Measurements from ENCODE around the gene KREMEN1. TPM values are rescaled to one million over a fixed set of nuclear protein-coding genes. Genes with fewer than 3 reads are reported as not detected.
"Not testable (repeated sequence)": the region's sequence is repeated elsewhere in the genome, so short reads cannot be mapped to it uniquely, and the experiment has no call there.

KREMEN1 gene
- total and polyA plus RNA-seq, 2 donors (not counting 1 experiment from before 2014, with no cell fraction given), result 0.01 TPM; not detected in 1

GRCh38 chr22:29117799-29118477 is 45.1 kb downstream of the KREMEN1 start:
- ChIA-PET POLR2A (no interaction called here), CTCF (no interaction called here)
- Histone ChIP-seq H3K4me3 (ENCODE audit: control extremely low read depth in 1 of 5, extremely low read depth in 1 of 5, insufficient read depth in 1 of 5, low read depth in 2 of 5, low read length in 4 of 5) (no peak overlapping the region), H3K4me1 (ENCODE audit: control insufficient read depth in 2 of 2, insufficient read depth in 2 of 2, low read length in 2 of 2) (no peaks in the 10 kb centered on the region), H3K36me3 (replicated peaks in 1 of 2; ENCODE audit: control extremely low read depth in 1 of 2, control insufficient read depth in 1 of 2, extremely low read depth in 1 of 2, insufficient read depth in 2 of 2, low read length in 1 of 2) (no peaks in the 10 kb centered on the region), H4K20me1 (ENCODE audit: control insufficient read depth, insufficient read depth, low read length, poor library complexity, severe bottlenecking) (no peaks in the 10 kb centered on the region), H3K27me3 (replicated peaks in 1 of 4; ENCODE audit: control extremely low read depth in 1 of 4, control insufficient read depth in 3 of 4, insufficient read depth in 4 of 4, low read length in 3 of 4) (peaks cover 0 to 9% (median 0%) of the 10 kb centered on the region in 4 experiments), H3K9me3 (ENCODE audit: control extremely low read depth in 1 of 3, control insufficient read depth in 2 of 3, insufficient read depth in 1 of 3, low read length in 2 of 3) (no peaks in the 10 kb centered on the region), H3K9ac (ENCODE audit: low read length) (no peak overlapping the region), H3K27ac (ENCODE audit: low read length in 2 of 2) (no peak overlapping the region), H3K79me2 (ENCODE audit: control insufficient read depth, insufficient read depth, low read length) (no peaks in the 10 kb centered on the region), H2AFZ (ENCODE audit: insufficient read depth, low read depth, low read length, poor library complexity, severe bottlenecking) (no peak overlapping the region), H3K4me2 (replicated peaks; ENCODE audit: low read depth, low read length, poor library complexity, severe bottlenecking) (no peak overlapping the region)
- TF ChIP-seq, protein P1, sequence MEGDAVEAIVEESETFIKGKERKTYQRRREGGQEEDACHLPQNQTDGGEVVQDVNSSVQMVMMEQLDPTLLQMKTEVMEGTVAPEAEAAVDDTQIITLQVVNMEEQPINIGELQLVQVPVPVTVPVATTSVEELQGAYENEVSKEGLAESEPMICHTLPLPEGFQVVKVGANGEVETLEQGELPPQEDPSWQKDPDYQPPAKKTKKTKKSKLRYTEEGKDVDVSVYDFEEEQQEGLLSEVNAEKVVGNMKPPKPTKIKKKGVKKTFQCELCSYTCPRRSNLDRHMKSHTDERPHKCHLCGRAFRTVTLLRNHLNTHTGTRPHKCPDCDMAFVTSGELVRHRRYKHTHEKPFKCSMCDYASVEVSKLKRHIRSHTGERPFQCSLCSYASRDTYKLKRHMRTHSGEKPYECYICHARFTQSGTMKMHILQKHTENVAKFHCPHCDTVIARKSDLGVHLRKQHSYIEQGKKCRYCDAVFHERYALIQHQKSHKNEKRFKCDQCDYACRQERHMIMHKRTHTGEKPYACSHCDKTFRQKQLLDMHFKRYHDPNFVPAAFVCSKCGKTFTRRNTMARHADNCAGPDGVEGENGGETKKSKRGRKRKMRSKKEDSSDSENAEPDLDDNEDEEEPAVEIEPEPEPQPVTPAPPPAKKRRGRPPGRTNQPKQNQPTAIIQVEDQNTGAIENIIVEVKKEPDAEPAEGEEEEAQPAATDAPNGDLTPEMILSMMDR (IDR thresholded peaks at IDR 0.05), result no peak
- TF ChIP-seq EZH2 (IDR thresholded peaks at IDR 0.05; ENCODE audit: borderline replicate concordance, insufficient read depth, low read depth, low read length, poor library complexity, severe bottlenecking), result no peak
- peaks cover 58% of the 10 kb centered on the region for H3K27me3 Mint-ChIP-seq
- intact Hi-C loops (cut with micrococcal nuclease), result loop anchor here (10.0 kb wide), 1 partner anchor 127 kb away; no protein-coding TSS in a partner anchor
- ATAC-seq (ENCODE audit: low read depth) (no peak), DNase-seq (no peak)
- no peak overlapping the region for H3K27ac Mint-ChIP-seq
- WGBS (ENCODE audit: insufficient coverage), result 93% methylated on average over 3 of the region's 6 CpGs
- H3K4me3 Mint-ChIP-seq, result no peak overlapping the region
- H3K4me1 Mint-ChIP-seq, result no peaks in the 10 kb centered on the region
- H3K9me3 Mint-ChIP-seq (ENCODE audit: insufficient read depth), result peaks cover 3% of the 10 kb centered on the region

DNA sequence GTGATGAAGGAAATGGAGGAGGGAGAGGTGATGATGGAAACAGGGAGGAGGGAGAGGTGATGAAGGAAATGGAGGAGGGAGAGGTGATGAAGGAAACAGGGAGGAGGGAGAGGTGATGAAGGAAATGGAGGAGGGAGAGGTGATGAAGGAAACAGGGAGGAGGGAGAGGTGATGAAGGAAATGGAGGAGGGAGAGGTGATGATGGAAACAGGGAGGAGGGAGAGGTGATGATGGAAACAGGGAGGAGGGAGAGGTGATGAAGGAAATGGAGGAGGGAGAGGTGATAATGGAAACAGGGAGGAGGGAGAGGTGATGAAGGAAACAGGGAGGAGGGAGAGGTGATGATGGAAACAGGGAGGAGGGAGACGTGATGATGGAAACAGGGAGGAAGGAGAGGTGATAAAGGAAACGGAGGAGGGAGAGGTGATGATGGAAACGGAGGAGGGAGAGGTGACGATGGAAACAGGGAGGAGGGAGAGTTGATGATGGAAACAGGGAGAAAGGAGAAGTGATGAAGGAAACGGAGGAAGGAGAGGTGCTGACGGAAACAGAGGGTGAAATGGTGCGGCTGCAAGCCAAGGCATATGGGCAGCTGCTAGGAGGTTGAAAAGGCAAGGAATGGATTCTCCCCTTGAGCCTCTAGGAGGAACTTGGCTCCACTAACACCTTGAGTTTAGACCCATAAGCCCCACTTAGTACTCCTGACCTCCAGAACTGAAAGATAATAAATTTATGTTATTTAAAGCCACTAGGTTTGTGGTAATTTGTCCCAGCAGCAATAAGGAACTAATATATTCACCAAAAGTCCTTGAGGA is 47.5 kb downstream of the KREMEN1 start:
- H3K4me1 ChIP-seq (ENCODE audit: control insufficient read depth in 2 of 2, insufficient read depth in 2 of 2, low read length in 2 of 2); H3K36me3 ChIP-seq (replicated peaks in 1 of 2; ENCODE audit: control extremely low read depth in 1 of 2, control insufficient read depth in 1 of 2, extremely low read depth in 1 of 2, insufficient read depth in 2 of 2, low read length in 1 of 2); H3K79me2 ChIP-seq (ENCODE audit: control insufficient read depth, insufficient read depth, low read length); H3K9ac ChIP-seq (ENCODE audit: low read length); H3K9me3 Mint-ChIP-seq (ENCODE audit: insufficient read depth); H3K27ac ChIP-seq (ENCODE audit: low read length in 2 of 2); intact Hi-C loops (cut with micrococcal nuclease); H3K9me3 ChIP-seq (ENCODE audit: control extremely low read depth in 1 of 3, control insufficient read depth in 2 of 3, insufficient read depth in 1 of 3, low read length in 2 of 3); DNase-seq; H4K20me1 ChIP-seq (ENCODE audit: control insufficient read depth, insufficient read depth, low read length, poor library complexity, severe bottlenecking); H3K4me3 Mint-ChIP-seq; H3K27me3 ChIP-seq (replicated peaks in 1 of 4; ENCODE audit: control extremely low read depth in 1 of 4, control insufficient read depth in 3 of 4, insufficient read depth in 4 of 4, low read length in 3 of 4); POLR2A ChIA-PET; H3K27ac Mint-ChIP-seq; H3K4me2 ChIP-seq (replicated peaks; ENCODE audit: low read depth, low read length, poor library complexity, severe bottlenecking); H3K4me3 ChIP-seq (ENCODE audit: control extremely low read depth in 1 of 5, extremely low read depth in 1 of 5, insufficient read depth in 1 of 5, low read depth in 2 of 5, low read length in 4 of 5); H2AFZ ChIP-seq (ENCODE audit: insufficient read depth, low read depth, low read length, poor library complexity, severe bottlenecking); H3K4me1 Mint-ChIP-seq; ATAC-seq (ENCODE audit: low read depth): not testable (repeated sequence)
- H3K27me3 Mint-ChIP-seq, result peaks cover 42% of the 10 kb centered on the region
- 100% methylated on average over 3 of the region's 7 CpGs for WGBS (ENCODE audit: insufficient coverage)
- CTCF ChIA-PET, result interaction anchor here (0.7 kb wide), 1 partner anchor 193 kb away, joined by 4 read pairs; no protein-coding TSS in a partner anchor
